Calu3 (cell line): ENCODE results near the gene PPAN. TPM values are rescaled to one million over a fixed set of nuclear protein-coding genes. Genes with fewer than 3 reads are reported as not detected.

Experiments
- BruUV-seq: library from RNA; stranded (reverse); fragments of 400-500 nt; replicated peaks from 2 replicates; lab custom pipeline; 2021; lab: Mats Ljungman, UMichigan
- CTCF ChIA-PET: fragments of 300-600 bp; sonication (Branson Sonifier 250); formaldehyde crosslinking; loops from one replicate; lab custom pipeline; 2022; ENCODE audit warnings: antibody characterized with exemption; lab: Charles Lee
- DNase-seq: peaks from one replicate; pipeline ENCODE4 v3.0.0; 2022
- H3K27ac Mint-ChIP-seq: one replicate; pipeline ENCODE4 v1.8.0; 2022; ENCODE audit warnings: mixed read lengths; ENCODE audit not compliant: unreplicated experiment
- H3K27me3 Mint-ChIP-seq: one replicate; pipeline ENCODE4 v1.8.0; 2022; ENCODE audit warnings: mixed read lengths; ENCODE audit not compliant: unreplicated experiment
- H3K36me3 Mint-ChIP-seq: one replicate; pipeline ENCODE4 v1.8.0; 2022; ENCODE audit warnings: mild to moderate bottlenecking, moderate library complexity, mixed read lengths; ENCODE audit not compliant: insufficient read depth, unreplicated experiment
- H3K4me1 Mint-ChIP-seq: one replicate; pipeline ENCODE4 v1.8.0; 2022; ENCODE audit warnings: mild to moderate bottlenecking, low read depth, mixed read lengths; ENCODE audit not compliant: unreplicated experiment
- H3K4me3 Mint-ChIP-seq: one replicate; pipeline ENCODE4 v1.8.0; 2022; ENCODE audit warnings: mild to moderate bottlenecking, low read depth, moderate library complexity, mixed read lengths; ENCODE audit not compliant: unreplicated experiment
- H3K9me3 Mint-ChIP-seq: one replicate; pipeline ENCODE4 v1.8.0; 2022; ENCODE audit warnings: low read depth, mixed read lengths; ENCODE audit not compliant: unreplicated experiment
- CTCF ChIP-seq: fragments of 200-600 bp; IDR thresholded peaks from one replicate; pipeline ENCODE4 v1.8.0; 2022; ENCODE audit warnings: antibody characterized with exemption; ENCODE audit not compliant: unreplicated experiment
- intact Hi-C: fragments of 100-400 bp; cut with micrococcal nuclease; formaldehyde crosslinking; loops from one replicate; pipeline ENCODE4 v1.10.0; 2022; ENCODE audit not compliant: unreplicated experiment
- total RNA-seq: library from RNA; stranded (reverse); gene quantifications from 2 replicates; pipeline ENCODE4 v1.2.3, GENCODE V29; 2022

Gene PPAN
- total RNA-seq, 1 experiment from 2014 or later, result 52.2 TPM

GRCh38 chr19:10070730-10071446, 35.3 kb upstream of the PPAN start:
- H3K27me3 Mint-ChIP-seq, result peaks cover 13% of the 10 kb centered on the region

GRCh38 chr19:10074153-10074552, 32.0 kb upstream of the PPAN start:
- no peak overlapping the region for H3K27ac Mint-ChIP-seq
- intact Hi-C loops, result loop anchor here (5.0 kb wide), 1 partner anchor 37 kb away; no protein-coding TSS in a partner anchor
- no peak overlapping the region for H3K4me3 Mint-ChIP-seq
- H3K4me1 Mint-ChIP-seq, result peaks cover 5% of the 10 kb centered on the region
- CTCF ChIA-PET, result interaction anchor here (0.6 to 1.0 kb wide), 2 partner anchors 21 to 126 kb away, joined by 3 read pairs; no protein-coding TSS in a partner anchor
- no peaks in the 10 kb centered on the region for H3K9me3 Mint-ChIP-seq
- BruUV-seq, result no TSS peak
- H3K36me3 Mint-ChIP-seq, result peaks cover 3% of the 10 kb centered on the region
- peaks cover 21% of the 10 kb centered on the region for H3K27me3 Mint-ChIP-seq
- peak; percentile 19 for TF ChIP-seq CTCF
- DNase-seq, result peak; percentile 22

More at GRCh38 chr19:10070730-10071446, 35.3 kb upstream of the PPAN start:
- Mint-ChIP-seq H3K36me3 (no peaks in the 10 kb centered on the region), H3K27ac (no peak overlapping the region), H3K4me1 (no peaks in the 10 kb centered on the region), H3K4me3 (no peak overlapping the region), H3K9me3 (no peaks in the 10 kb centered on the region)
- no TSS peak for BruUV-seq
- no peak for TF ChIP-seq CTCF
- intact Hi-C loops, result loop anchor here (5.0 kb wide), 1 partner anchor 34 kb away; no protein-coding TSS in a partner anchor
- CTCF ChIA-PET, result no interaction called here
- DNase-seq, result no peak

- H3K4me3 Mint-ChIP-seq, result no peak overlapping the region
- CTCF ChIA-PET, result no interaction called here
- H3K9me3 Mint-ChIP-seq, result no peaks in the 10 kb centered on the region
- no peak for DNase-seq
- H3K27ac Mint-ChIP-seq, result no peak overlapping the region
- peaks cover 5% of the 10 kb centered on the region for H3K36me3 Mint-ChIP-seq
- BruUV-seq, result no TSS peak
- H3K27me3 Mint-ChIP-seq, result peaks cover 13% of the 10 kb centered on the region
- intact Hi-C loops, result no loop called here
- TF ChIP-seq CTCF, result no peak
- peaks cover 8% of the 10 kb centered on the region for H3K4me1 Mint-ChIP-seq
Measured at GRCh38 chr19:10076535-10076934, 29.6 kb upstream of the PPAN start.

- Mint-ChIP-seq H3K36me3 (peaks cover 5% of the 10 kb centered on the region), H3K27ac (peak overlapping the region; percentile 46), H3K4me3 (peak overlapping the region; percentile 22), H3K4me1 (peaks cover 8% of the 10 kb centered on the region), H3K27me3 (peaks cover 13% of the 10 kb centered on the region), H3K9me3 (no peaks in the 10 kb centered on the region)
- intact Hi-C loops, result no loop called here
- CTCF ChIA-PET, result interaction anchor here (0.6 kb wide), 1 partner anchor 61 kb away, joined by 7 read pairs; no protein-coding TSS in a partner anchor
- no peak for TF ChIP-seq CTCF
- no peak for DNase-seq
- BruUV-seq, result no TSS peak
Measured at GRCh38 chr19:10078329-10078728, 27.8 kb upstream of the PPAN start.
